HL-60 (cell line): ENCODE results near the gene ATXN7.

Experiments
- DNase-seq, 2 experiments: peaks; one replicate each; pipeline ENCODE4 v3.0.0-alpha.2; 2010 to 2020; ENCODE audit warnings: low read depth in 1 of 2, low spot score in 1 of 2
- H3K27ac ChIP-seq: fragments of 250-450 bp; sonication (Bioruptor Pico); replicated peaks from 2 replicates; pipeline ENCODE4 v1.5.1; 2020; ENCODE audit warnings: mild to moderate bottlenecking, moderate library complexity
- H3K27me3 ChIP-seq: fragments of 250-450 bp; sonication (Bioruptor Pico); 2 replicates; pipeline ENCODE4 v1.5.1; 2021; ENCODE audit warnings: mild to moderate bottlenecking, moderate library complexity; ENCODE audit not compliant: insufficient read depth, poor library complexity, severe bottlenecking
- H3K4me3 ChIP-seq: replicated peaks from 2 replicates; pipeline ENCODE4 v1.5.1; 2011; ENCODE audit warnings: mild to moderate bottlenecking, control low read depth, low read length; ENCODE audit not compliant: insufficient read depth
- GABPA ChIP-seq: IDR thresholded peaks from 2 replicates; pipeline ENCODE4 v1.6.1; 2012; ENCODE audit warnings: low read depth
- POLR2AphosphoS5 ChIP-seq: IDR thresholded peaks from 2 replicates; pipeline ENCODE4 v1.6.1; 2012; ENCODE audit warnings: low read depth
- SPI1 ChIP-seq: IDR thresholded peaks from 2 replicates; pipeline ENCODE4 v1.6.1; 2012; ENCODE audit warnings: low read depth, mild to moderate bottlenecking, borderline replicate concordance
- TF ChIP-seq, protein P1 (sequence below): IDR thresholded peaks from one replicate; pipeline ENCODE4 v1.5.1; 2011; ENCODE audit warnings: low read length, control low read depth, inconsistent platforms; ENCODE audit not compliant: insufficient read depth
- TF ChIP-seq, protein P2 (sequence below): IDR thresholded peaks from 2 replicates; pipeline ENCODE4 v1.6.1; 2012; ENCODE audit warnings: low read depth; ENCODE audit not compliant: insufficient replicate concordance

ATXN7 gene

DNA sequence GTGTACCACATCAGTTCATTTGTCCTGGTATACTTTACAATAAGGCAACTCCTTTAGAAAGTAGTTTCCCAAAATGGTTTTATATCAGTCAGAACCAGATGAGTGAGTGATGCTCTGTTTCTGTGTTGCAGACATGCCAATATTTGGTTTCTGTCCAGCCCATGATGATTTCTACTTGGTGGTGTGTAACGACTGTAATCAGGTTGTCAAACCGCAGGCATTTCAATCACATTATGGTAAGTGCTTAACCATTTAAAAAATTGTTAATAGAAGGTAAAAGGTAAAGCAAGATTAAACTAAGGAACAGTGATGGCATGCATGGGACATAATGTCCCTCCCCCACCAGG is 88.6 kb downstream of the ATXN7 start:
- no peak for DNase-seq
- Histone ChIP-seq H3K27ac (no peak overlapping the region), H3K4me3 (no peak overlapping the region), H3K27me3 (no peaks in the 10 kb centered on the region)
- TF ChIP-seq POLR2AphosphoS5 (no peak), GABPA (no peak)

DNA sequence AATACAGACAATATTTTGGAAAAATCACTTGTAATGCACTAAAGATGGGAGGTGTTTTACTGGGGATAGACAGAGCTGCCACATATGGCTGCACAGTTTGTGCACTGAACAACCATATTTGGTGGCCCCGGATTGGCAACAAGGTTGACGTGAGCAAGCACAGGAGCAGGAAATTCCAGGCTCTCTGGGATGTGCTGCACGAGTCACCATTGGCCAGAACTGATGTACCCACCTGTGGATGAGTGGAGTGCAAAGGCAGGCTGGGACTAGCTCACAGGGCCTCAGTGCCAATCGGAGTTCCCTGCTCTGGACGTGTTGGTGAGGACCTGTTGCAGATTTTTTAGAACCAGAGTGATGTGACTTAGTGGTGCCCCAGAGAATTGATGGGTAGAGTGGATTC is 90.5 kb downstream of the ATXN7 start:
- H3K27ac ChIP-seq = no peak overlapping the region
- H3K4me3 ChIP-seq = no peak overlapping the region
- H3K27me3 ChIP-seq = no peaks in the 10 kb centered on the region
- no peak for TF ChIP-seq GABPA
- TF ChIP-seq POLR2AphosphoS5 = no peak
- TF ChIP-seq, protein P1, sequence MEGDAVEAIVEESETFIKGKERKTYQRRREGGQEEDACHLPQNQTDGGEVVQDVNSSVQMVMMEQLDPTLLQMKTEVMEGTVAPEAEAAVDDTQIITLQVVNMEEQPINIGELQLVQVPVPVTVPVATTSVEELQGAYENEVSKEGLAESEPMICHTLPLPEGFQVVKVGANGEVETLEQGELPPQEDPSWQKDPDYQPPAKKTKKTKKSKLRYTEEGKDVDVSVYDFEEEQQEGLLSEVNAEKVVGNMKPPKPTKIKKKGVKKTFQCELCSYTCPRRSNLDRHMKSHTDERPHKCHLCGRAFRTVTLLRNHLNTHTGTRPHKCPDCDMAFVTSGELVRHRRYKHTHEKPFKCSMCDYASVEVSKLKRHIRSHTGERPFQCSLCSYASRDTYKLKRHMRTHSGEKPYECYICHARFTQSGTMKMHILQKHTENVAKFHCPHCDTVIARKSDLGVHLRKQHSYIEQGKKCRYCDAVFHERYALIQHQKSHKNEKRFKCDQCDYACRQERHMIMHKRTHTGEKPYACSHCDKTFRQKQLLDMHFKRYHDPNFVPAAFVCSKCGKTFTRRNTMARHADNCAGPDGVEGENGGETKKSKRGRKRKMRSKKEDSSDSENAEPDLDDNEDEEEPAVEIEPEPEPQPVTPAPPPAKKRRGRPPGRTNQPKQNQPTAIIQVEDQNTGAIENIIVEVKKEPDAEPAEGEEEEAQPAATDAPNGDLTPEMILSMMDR = no peak
- TF ChIP-seq SPI1 = no peak
- TF ChIP-seq, protein P2, sequence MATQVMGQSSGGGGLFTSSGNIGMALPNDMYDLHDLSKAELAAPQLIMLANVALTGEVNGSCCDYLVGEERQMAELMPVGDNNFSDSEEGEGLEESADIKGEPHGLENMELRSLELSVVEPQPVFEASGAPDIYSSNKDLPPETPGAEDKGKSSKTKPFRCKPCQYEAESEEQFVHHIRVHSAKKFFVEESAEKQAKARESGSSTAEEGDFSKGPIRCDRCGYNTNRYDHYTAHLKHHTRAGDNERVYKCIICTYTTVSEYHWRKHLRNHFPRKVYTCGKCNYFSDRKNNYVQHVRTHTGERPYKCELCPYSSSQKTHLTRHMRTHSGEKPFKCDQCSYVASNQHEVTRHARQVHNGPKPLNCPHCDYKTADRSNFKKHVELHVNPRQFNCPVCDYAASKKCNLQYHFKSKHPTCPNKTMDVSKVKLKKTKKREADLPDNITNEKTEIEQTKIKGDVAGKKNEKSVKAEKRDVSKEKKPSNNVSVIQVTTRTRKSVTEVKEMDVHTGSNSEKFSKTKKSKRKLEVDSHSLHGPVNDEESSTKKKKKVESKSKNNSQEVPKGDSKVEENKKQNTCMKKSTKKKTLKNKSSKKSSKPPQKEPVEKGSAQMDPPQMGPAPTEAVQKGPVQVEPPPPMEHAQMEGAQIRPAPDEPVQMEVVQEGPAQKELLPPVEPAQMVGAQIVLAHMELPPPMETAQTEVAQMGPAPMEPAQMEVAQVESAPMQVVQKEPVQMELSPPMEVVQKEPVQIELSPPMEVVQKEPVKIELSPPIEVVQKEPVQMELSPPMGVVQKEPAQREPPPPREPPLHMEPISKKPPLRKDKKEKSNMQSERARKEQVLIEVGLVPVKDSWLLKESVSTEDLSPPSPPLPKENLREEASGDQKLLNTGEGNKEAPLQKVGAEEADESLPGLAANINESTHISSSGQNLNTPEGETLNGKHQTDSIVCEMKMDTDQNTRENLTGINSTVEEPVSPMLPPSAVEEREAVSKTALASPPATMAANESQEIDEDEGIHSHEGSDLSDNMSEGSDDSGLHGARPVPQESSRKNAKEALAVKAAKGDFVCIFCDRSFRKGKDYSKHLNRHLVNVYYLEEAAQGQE = no peak
- no peak for DNase-seq

- no peak for DNase-seq
- H3K27ac ChIP-seq = no peak overlapping the region
- TF ChIP-seq, protein P1 = no peak
- TF ChIP-seq SPI1 = no peak
- no peak overlapping the region for H3K4me3 ChIP-seq
- no peaks in the 10 kb centered on the region for H3K27me3 ChIP-seq
These were observed 91.5 kb downstream of the ATXN7 start for GRCh38 chr3:63955036-63955650.

DNA sequence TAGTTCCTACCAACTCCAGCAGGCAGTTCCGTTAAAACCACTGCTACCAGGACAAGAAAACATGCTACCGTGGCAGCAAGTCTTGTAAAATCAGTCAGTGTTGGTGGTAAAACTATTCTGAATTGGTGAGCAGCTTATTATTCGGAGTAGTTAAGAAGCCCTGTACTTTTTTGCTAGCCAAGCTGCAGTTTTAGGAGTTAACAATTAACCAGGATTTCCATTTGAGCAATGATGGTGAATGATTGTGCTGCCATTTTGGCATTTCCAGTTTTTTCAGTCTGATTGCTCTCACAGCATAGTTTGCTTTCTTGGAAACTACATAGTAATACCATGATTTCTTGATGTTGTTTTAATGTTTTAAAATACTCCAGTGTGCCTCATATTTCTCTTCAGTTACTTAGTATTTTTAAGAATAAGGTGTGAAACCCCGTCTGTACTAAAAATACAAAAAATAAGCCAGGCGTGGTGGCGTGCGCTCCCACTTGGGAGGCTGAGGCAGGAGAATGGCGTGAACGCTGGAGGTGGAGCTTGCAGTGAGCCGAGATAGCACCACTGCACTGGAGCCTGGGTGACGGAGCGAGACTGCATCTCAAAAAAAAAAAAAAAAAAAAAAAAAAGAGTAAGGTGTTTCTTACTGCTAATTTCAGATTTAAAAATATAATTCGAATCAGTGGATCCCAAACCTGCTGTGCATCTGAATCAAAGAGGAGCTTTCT is 92.3 kb downstream of the ATXN7 start:
- Histone ChIP-seq H3K27ac (no peak overlapping the region), H3K27me3 (no peaks in the 10 kb centered on the region), H3K4me3 (no peak overlapping the region)
- no peak for DNase-seq
- no peak for TF ChIP-seq GABPA
- TF ChIP-seq, protein P2 = no peak
- TF ChIP-seq, protein P1 = no peak
- no peak for TF ChIP-seq POLR2AphosphoS5
- TF ChIP-seq SPI1 = no peak
